A549 (cell line): Measurements from ENCODE around the gene NPHS1.

Experiments used
- BHLHE40 ChIP-seq: IDR thresholded peaks from 2 replicates; pipeline ENCODE4 v1.6.1; 2012; ENCODE audit warnings: low read depth, low read length, inconsistent platforms
- CTCF ChIP-seq: fragments of >200 bp; sonication (Bioruptor Twin); formaldehyde crosslinking; IDR thresholded peaks from 3 replicates; pipeline ENCODE4 v1.5.1; 2016
- REST ChIP-seq: fragments of 200-600 bp; sonication (generic); IDR thresholded peaks from 2 replicates; pipeline ENCODE4 v1.6.1; 2016; ENCODE audit warnings: antibody characterized with exemption, mild to moderate bottlenecking, moderate library complexity
- RFX5 ChIP-seq: fragments of 450-650 bp; IDR thresholded peaks from 2 replicates; pipeline ENCODE4 v1.7.1; 2014; ENCODE audit warnings: antibody characterized with exemption, mild to moderate bottlenecking, moderate library complexity

- TF ChIP-seq CTCF (no peak), RFX5 (no peak), BHLHE40 (no peak), REST (no peak)
These were observed 62.9 kb downstream of the NPHS1 start for GRCh38 chr19:35789195-35789977.
